GM21786 (cell line): ENCODE results near the gene CXCL5.

Source experiments
- ATAC-seq: cut with Tn5 transposase; IDR thresholded peaks from one replicate; pipeline ENCODE4 v1.9.1; 2021; ENCODE audit not compliant: unreplicated experiment

CXCL5 gene

DNA sequence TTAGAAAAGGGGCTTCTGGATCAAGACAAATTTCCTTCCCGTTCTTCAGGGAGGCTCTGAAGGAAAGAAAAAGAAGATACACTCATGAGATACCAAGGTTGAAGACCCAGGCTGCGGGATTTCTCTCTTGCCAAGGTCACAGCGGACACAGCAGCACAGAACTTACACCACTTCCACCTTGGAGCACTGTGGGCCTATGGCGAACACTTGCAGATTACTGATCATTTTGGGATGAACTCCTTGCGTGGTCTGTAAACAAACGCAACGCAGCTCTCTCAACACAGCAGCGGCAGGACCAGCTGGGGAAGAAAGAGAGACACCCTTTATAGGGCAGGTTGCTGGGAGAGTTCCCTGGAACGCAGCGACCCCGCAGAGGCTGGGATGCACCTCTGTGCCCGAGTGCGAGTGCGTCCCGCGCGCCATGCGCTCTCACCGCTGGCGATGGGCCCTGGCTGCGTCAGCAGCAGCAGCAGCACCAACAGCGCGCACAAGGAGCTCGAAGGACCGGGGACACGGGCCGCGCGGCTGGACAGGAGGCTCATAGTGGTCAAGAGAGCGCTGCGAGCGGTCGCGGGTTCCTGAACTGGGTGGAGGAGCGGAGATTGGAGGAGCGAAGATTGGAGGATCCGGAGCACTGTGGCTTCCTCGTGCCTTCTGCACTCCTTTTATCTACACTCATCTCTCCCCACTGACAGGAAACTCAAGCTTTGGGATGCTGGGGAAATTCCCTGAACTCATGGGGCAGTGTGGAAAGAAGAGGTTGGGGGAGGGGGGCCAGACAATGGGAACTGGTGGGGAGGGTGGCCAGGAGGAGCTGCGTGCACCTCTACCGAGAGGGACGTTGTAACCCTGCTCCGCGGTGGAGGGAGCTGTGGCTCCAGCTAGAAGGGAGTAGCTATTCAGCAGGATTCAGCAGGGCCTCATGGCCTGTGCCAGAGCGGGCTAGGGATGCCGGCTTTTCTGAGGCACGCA is at the start of gene CXCL5:
TSS of gene CXCL5 (minus strand) at position 638 of the 972 bp plus-strand sequence. CDS start at position 542, 96 bp downstream.
- no peak for ATAC-seq

DNA sequence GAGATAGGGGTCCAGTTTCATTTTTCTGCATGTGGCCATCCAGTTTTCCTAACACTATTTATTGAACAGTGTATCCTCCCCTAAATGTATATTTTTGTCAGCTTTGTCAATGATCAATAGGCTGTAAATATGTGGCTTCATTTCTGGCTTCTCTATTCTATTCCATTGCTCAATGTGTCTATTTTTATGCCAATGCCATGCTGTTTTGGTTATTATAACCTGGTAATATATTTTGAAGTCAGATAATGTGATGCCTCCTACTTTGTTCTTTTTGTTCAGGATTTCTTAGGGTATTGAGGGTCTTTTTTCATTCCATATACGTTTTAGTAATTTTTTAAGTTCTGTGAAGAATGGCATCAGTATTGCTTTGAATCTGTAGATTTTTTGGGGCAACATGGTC is 48.7 kb upstream of the CXCL5 start:
- ATAC-seq: no peak

DNA sequence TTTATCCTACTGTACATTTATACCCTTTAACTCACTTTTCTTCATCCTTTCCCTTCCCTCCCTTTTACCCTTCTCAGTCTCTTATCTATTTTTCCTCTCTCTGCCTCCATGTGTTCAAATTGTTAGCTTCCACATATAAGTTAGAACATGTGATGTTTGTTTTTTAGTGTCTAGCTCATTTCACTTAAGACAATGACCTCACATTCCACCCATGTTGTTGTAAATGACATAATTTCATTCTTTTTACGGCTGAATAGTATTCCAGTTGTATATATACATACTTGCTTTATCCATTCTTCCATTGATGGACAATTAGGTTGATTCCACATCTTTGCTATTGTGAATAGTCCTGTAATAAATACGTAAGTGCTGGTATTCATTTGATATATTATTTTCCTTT is 47.3 kb upstream of the CXCL5 start:
- ATAC-seq: no peak

DNA sequence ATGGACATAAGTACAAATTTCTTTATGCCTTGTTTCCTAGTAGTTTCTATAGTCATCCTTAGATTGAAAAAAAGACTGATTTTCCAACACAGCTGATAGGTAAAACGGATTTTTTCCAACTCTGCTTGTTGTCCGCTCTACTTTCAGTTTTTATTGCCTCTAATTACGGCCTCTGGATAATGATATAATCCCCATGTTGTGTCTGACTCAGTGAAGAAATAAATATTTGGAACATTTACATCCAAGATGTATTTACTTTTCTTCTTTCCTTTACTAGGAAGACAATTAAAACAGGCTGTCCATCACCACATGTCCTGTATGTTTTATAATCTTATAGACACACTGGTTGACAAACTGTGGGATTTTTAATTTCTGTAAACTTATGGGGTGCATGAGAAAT is 46.8 kb upstream of the CXCL5 start:
- no peak for ATAC-seq

DNA sequence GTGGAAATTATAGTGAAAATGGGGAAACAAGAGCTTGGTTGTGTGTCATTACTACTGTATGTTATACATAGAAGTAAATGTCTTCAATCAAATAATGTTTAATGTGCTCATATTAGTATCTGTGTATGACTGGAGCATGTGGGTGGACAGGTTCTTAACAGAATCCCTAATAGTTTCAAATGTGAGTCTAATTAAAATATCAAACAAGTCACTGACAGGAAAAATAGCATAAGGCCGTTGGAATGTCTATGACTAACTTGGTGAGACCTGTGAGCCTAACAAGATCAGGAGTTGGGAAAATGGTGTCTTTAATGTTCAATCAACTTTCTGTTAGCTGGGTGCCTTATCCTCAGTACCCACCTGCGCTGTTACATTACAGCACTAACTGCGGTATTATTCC is 46.2 kb upstream of the CXCL5 start:
- no peak for ATAC-seq

DNA sequence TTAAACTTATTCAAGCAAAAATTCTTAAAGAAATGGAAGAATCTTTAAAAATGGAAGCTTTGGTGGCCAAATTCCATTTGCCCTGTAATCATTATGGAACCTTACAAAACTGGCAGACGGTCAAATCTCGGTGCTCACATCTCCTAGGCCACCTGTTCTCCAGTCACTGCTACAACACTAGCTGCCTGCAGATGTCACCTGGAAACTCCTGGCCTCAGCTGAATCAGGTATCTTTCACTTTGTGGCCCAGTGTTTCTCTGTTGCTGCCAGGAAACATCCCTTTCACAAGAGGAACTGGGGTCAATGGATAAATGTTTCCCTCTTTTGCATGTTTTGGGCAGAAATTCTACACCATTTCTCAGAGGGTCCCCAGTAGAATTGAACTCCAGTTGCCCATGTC is 44.2 kb upstream of the CXCL5 start:
- ATAC-seq: no peak

DNA sequence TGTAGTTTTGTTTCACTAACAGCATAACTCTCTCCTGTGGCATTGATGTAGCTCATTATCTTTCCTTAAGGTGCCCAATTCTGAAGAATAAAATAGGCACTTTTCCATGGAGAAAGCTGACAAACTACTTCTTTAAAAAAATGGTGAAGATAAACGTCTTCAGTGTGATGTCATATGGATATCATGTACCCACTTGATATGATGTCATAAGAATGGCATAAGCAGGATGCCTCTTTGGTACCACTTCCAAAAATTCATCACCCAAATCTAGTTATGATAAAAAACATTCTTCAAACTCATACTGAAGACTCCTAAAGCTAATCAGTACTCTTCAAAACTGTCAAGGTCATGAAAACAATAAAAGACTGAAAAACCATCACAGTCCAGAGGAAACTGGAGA is 42.9 kb upstream of the CXCL5 start:
- ATAC-seq: no peak

DNA sequence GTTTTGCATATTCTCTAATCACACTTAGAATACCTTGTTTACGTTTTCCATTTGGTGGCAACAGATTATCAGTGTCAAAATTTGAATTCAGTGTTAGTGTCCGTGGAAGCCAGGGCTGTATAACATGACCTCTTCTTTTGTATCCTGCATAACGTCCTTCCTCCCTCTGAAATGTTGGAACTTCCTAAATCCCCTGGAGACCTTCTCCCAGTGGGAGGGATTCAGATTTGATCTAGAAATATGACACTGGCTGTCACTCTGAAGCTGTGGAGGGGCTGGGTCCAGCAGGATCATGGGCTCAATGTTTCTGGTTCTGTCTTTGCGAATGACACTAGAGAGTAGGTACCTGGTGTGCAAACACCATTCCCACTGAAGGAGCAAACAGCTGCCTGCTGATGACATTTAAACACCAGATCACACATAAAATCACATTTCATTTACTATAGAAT is 40.9 kb upstream of the CXCL5 start:
- ATAC-seq: no peak

DNA sequence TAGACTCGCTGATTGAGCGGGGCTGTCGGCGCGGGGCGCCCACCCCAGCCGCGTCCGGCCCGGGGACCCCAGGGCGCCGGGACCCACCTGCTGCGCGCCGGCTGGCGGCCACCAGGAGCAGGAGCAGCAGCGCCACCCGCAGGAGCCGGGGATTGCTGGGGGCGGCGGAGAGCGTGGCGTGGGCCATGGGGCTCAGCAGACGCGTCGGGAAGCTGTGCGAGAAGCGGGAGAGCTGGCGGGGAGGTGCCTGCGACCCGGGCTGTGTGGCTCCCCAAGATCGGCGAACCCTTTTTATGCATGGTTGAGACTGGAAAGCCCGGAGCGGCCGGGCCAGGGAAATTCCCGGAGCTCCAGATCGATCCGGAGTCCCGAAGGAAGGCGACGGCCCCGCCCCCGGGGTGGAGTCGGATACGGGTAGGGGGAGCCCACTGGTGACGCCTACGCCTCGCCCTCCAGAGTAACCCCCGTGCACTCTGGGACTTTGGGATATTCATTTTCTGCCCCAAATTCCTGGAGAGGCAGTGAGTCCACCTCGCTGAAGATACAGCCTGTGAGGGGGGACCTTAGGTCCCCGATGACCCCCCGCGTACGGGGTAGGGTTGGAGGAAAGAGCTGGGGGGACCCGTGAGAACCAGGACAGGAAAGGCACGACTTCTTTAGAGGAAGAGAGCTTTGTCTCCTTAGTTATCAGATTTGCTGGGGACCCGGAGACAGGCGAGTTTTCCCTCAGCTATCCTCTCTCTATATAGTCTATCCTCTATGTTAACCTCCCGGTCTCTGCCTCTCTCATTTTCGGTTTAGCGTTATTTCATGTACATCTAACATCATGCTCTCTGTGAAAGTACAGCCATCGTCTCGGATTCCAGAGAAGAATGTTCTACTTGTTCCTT is 40.2 kb upstream of the CXCL5 start, which contains the start of gene CXCL3:
TSS of gene CXCL3 (minus strand) at position 265 of the 890 bp plus-strand sequence. CDS start at position 187, 78 bp downstream.
- peak; percentile 53 for ATAC-seq

DNA sequence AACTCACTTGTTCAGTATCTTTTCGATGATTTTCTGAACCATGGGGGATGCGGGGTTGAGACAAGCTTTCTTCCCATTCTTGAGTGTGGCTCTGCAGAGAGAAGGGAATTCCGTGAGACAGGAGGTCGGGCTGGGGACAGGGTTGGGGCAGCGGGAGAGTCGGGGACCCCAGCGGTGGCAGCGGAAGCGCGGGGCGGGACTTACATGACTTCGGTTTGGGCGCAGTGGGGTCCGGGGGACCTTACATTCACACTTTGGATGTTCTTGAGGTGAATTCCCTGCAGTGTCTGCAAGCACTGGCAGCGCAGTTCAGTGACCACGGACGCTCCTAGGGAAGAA is 39.6 kb upstream of the CXCL5 start:
- ATAC-seq: no peak

DNA sequence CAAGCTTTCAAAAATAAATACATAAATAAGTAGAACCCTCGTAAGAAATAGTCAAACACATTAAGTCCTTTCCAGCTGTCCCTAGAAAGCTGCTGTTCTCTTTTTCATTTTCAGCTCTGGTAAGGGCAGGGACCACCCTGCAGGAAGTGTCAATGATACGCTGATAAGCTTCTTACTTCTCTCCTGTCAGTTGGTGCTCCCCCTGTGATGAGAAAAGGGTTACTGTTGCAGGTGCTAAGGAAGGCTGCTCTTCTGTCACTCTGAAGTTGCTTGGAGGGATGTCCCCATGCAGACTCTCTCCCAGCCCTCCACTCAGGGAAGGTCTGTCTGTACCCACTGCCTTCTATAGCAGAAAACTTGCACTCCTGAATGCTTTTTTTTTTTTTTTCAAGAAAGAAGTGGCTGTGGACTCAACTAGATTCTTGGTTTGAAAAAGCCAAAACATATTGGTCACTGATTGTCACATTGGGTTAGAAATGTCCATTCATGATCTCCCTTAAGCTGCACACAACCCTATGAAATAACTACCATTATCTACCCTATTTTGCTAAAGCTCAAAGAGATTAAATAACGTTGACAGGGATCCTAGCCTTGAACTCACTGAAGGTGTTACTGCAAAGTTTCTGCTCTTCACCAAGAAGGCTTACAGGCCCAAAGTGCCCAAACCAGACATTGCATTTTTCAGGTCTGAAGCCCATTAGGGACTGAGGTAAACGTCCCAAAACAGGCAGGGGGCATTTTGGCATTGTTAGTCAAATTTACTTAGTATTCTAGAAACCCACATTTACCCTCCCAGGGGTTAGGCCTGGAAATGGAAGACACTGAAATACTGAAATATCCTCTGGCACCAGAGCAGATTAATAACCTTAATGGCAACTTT is 38.8 kb upstream of the CXCL5 start:
- ATAC-seq: no peak

DNA sequence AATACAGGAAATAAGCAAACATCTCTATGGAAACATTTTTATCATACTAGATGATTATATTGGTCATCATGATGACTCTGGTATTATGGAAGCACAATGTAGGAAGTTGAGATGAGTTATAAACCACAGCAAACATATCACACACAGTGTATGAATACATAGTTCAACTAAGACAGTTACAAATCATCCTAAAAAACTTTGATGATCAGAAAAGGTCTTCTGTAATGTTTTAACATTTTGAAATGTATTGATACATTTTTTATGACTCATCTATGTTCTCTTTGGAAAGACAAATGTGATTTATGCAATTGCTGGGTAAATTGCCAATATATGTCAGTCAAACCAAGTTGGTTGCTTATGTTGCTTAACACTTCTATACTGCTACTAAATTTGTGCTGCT is 35.3 kb upstream of the CXCL5 start:
- no peak for ATAC-seq

DNA sequence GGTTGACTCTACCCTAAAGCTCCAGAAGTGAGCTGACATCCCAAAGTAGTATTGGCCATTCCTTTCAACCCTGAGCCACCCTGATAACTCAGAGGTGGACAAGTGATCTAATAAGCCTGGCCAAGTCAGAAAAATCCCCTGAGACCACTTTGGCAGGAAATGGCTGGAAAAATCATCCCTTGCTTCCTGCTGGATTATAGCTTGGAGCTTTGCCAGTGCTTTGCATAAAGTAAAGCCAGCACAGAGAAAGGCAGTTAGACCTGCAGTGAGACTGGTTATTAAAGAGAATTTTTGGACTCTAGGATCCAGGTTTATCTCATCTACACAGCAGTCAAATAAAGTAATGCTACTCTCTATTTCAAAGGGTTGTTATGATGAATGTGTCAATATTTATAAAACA is 33.6 kb upstream of the CXCL5 start:
- no peak for ATAC-seq

DNA sequence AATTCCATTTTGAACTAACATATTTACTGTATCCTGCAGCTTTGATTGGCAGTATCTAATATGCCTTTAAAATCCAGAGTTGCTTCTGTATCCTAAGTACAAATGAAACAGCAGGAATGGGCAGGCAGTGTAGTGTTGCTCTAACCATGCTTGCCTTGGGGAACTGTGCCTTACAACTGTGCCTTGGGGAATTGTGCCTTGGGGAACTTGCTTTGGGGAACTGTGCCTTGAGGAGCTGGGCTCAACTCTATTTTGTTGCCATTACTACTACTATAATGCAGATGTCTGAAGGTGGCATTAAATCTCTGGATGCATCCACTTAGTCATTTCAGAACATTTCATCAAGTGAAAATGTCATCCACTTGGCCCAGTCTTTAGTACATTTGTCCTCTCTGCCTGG is 33.1 kb upstream of the CXCL5 start:
- no peak for ATAC-seq

DNA sequence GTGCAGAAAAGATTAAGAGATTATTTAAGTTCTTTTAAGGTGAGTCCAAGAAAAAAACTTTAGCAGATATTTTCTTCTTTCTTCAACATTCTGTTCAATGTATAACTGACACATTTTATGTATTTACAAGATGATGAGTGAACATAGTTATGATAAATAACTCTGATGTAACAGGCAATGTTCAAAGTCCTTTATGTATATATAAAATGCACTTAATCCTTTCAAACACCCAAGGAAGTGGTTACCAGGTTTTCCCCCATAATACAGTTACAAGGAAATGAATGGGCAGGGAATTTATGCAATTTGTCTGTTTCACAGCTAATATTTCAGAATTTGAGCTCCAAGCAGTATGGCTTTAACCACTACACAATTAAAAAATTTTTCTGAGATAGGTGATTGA is 31.8 kb upstream of the CXCL5 start:
- no peak for ATAC-seq

DNA sequence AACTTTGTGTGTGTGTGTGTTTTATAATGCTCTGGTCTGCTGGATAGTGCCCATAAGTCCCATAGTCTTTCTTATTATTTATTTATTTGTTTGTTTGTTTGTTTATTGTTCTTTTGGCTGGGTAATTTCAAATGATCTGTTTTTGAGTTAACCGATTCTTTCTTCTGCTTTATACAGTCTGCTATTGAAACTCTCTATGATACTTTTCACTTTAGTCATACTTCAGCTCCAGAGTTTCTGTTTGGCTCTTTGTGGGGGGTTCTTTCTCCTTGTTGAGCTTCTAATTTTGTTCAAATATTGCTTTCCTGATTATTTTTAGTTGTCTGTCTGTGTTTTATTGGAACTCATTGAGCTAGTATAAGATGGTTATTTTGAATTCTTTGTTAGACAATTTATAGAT is 30.0 kb upstream of the CXCL5 start:
- no peak for ATAC-seq

DNA sequence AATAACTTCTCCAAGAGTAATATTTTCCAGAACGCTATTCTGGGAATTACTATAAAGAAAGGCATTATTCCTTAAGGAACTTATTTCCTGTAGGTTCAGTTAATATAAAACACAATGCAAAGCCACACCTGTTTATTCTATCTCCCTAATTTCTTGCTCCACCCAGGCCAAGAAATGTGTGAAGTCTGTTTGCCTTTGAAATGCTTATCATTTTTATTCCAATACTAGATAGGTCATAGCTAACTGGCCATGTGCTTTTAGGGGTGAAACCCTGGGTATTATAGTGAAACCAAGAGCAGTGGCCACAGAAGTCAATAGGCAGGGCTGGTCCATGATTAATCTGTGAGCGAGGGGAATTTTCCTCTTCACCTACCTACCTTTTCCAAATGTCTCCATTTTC is 25.2 kb upstream of the CXCL5 start:
- ATAC-seq: no peak

DNA sequence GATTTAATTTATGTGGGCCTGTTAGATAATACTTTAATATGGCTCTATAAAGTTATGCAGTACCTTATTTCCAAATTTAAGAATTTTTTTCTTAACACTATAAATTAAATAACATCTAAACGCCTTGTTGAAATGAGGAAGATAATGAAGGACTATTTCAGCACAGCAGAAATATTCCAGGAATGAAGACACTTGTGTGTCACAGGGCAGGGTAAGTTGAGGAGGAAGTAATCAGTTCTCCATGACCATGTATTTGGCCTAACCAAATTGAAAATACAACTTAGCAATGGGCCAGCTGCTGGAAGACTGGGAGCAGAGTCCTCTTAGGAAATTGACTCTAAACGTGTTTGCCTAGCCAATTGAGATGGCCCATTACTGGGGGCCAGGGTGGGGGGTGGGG is 23.1 kb upstream of the CXCL5 start:
- ATAC-seq: no peak

DNA sequence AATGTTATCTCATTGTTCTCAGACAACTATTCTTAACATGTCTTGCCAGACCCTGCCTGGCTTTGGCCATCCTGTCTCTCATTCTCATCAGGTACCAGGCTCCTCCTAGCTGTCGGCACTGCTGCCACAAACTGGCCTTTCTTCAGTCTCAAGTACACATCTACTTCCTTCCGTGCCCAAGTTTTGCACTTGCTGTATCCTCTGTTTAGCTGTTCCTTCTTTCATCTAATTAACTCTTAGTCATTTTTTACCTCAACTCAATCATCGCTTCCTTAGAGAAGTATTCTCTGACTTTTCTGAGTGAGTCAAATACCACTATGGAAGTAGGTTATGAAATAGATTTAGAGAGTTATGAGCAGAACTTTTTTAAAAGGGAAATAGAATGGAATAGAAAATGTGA is 20.3 kb upstream of the CXCL5 start:
- ATAC-seq: no peak

DNA sequence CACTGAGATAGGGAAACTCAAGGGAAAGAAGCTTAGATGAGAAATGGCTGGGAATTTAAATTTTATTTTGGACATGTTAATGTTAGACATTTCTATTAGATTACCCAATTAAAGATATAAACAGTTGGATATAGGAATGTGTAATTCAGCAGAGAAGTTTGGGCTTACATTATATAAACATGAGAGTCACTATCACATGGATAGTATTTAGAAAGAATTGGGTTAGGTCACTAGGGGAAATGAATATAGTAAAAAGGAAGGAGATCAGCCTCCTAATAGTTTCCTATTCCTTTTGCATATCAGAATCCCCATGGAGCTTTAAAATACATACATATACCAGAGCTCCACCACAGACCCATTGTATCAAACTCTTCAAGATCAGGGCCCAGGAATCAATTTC is 19.6 kb upstream of the CXCL5 start:
- ATAC-seq: no peak

DNA sequence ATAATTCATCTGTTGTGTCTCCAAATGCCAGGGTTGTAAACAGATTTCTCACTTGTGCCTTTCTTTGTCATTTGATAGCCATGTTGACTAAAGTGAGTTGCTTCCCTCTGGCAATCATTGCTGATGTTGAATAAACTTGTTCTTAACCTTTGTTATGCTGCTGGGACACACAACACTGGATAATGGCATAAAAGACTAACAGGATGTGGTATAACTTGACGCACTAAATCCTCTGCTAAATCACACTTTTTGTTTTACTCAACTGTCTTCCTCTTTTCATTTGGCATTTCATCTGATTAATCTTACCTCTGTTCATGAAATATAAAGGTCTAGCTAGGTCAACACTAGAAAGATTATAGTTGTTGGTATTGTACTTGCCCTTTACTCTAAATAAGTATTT is 17.6 kb upstream of the CXCL5 start:
- no peak for ATAC-seq
